Muscle of arm (tissue), 12 donors: ENCODE measurements around the gene ASCL4. TPM values are rescaled to one million over a fixed set of nuclear protein-coding genes. Genes with fewer than 3 reads are reported as not detected.

Experiments used
- DNase-seq: peaks from one replicate; pipeline ENCODE4 v3.0.0-alpha.2; 2013
- polyA plus RNA-seq, 12 donors: library from polyadenylated mRNA; unstranded; fragments of 120-200 nt; gene quantifications; one replicate each; pipeline ENCODE4 v1.2.1, GENCODE V29; 2013; ENCODE audit not compliant: insufficient read length in 12 of 12

ASCL4 gene
- polyA plus RNA-seq, 12 donors = 0.58 to 4.8 (median 2.5) TPM; not detected in 9

DNA sequence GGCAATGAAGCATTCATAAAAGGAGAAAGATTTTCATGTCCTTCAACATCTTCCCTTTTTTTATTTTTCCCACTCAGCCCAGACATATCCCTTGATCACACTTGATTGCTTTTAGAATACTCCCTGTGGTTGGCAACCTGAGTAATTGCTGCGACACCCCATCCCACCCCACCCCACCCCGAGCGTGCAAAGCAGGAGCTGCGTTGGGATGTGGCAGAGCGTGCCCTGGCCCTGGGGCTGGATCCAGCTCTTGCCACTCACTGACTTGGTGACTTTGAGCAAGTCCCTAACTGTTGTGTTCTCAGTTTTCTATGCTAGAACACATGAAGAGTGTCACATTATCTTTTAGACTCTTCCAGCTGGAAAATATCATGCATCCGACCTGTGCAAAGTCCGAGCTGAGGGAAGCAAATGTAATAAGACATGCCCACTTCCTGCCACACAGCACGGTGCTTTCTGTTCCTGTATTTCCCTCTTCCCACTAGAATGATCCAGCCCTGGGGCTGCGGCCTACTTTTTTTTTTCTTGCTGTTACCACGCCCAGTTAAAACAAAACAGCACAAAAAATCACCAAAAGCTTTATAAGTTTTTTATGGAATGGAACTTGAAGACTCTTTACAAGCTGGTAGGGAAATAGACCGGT is 4.0 kb downstream of the ASCL4 start:
- no peak for DNase-seq

- DNase-seq = no peak
Observed at GRCh38 chr12:107779077-107779831, 4.8 kb downstream of the ASCL4 start.

DNA sequence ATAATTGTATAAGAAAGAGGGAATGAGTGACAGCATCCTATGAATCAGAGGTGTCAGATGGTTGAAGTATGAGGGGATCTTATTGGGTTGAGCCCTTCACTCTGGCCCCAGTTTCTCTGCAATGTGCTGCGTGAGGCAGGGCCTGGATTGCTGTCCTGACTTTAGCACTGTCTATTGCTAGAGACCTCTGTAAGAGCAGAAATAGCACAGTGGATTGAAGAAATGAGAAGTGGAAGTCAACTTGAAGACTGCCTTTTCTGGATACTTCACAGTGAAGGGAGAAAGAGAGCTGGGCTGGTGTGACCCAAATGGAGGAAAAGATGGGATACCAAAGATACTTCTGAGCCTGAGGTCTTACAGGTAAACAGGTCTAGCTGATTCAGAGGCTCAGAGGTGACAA is 5.8 kb downstream of the ASCL4 start:
- no peak for DNase-seq

- DNase-seq = no peak
Observed at GRCh38 chr12:107782067-107782466, 7.6 kb downstream of the ASCL4 start.

GRCh38 chr12:107783406-107784376 is 9.2 kb downstream of the ASCL4 start:
- no peak for DNase-seq

GRCh38 chr12:107788281-107788680 is 13.8 kb downstream of the ASCL4 start:
- DNase-seq = no peak

DNA sequence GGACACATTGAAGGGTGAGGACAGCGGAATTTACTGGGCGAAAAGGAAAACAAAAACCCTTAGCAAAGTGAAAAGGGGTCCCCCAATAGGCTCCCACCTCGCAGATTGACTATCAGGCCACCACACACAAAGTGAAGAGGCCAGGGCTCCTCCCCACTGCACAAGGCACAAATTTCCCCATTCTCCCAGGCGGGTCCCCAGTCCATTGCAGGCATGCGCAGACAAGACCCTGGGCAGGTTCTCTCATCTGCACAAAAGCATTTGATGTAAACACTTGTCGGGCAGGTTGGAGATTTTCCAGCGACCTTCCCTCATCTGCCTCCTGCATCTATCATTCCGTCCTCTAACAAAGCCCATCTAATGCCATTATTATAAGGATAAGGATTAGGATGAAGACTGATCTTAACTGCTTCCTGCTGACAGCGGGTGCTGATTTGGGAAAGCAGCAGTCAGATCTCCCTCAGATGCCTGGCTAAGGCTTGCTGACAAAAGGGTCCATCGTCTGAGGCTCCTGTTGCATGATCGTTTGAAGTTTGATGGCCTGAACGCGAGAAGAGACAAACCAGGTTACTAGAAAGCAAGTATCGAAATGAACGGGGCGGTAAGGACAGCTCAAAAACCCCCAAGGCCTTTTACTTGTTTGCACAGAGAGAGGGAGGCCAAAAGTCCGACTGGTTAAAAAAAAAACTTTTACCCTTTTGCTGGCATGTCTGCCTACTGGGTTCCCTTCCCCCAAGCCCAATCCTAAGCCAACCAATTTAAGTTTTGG is 14.4 kb downstream of the ASCL4 start:
- DNase-seq = no peak

DNA sequence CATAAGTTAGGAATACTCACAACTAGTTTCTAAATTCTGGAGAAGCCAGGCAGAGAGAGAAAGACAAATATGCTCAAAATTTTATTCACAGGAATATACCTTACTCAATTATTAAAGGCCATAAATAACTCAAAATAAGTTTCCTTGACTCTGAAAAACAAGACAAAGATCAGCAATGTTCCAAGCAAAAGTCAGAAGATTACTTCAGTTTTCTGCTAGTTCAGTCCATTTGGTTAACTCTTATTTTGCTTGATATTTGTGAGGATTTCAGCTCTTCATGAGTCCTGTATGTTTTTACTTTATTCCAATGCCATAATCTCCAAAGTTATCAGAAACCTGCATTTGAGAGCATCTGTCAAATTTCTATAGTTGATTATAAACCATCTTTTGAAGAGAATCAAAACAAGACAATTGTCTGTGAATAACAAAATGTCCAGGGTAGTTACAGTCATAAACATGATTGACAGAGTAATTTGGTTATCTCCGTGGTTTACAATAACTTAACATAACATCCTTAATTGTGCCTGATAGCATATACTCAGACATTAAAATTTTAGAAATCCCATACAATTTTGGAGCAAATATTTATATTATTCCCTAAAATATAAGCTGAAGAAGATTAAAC is 17.1 kb downstream of the ASCL4 start:
- no peak for DNase-seq

- no peak for DNase-seq
Observed at GRCh38 chr12:107794451-107794850, 19.9 kb downstream of the ASCL4 start.

DNA sequence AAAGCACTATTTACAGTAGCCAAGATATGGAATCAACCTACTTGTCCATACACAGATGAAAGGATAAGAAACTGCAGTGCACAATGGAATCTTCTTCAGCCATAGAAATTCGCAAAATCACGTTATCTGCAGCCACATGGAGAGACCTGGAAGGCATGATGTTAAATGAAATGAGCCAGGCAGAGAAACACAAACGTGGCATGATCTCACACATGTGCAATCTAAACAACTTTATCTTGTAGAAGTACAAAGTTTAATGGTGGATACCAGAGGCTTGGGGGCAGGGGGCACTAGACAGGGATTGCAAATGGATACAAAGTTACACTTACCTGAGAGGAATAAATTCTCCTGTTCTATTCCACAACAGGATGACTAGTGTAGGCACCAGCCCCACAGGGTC is 24.1 kb downstream of the ASCL4 start:
- no peak for DNase-seq

DNA sequence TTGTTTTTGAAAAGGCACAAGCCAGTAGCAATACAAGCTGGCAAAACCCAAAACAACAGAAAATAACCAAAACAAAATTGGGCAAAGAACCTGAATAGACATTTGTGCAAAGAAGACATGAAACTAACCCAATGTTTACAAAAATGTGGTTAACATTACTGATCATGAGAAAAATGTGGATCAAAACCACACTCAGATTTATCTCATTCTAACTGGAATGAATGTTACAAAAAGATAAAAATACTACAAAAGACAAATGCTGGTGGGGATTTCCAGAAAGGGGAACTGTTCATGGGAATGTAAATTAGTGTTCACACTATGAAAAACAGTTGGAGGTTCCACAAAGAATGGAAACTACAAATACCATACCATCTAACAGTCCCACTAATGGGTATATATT is 26.6 kb downstream of the ASCL4 start:
- no peak for DNase-seq

GRCh38 chr12:107803092-107803491 is 28.6 kb downstream of the ASCL4 start:
- DNase-seq = no peak

- DNase-seq = no peak
Observed at GRCh38 chr12:107805488-107806180, 31.1 kb downstream of the ASCL4 start.

DNA sequence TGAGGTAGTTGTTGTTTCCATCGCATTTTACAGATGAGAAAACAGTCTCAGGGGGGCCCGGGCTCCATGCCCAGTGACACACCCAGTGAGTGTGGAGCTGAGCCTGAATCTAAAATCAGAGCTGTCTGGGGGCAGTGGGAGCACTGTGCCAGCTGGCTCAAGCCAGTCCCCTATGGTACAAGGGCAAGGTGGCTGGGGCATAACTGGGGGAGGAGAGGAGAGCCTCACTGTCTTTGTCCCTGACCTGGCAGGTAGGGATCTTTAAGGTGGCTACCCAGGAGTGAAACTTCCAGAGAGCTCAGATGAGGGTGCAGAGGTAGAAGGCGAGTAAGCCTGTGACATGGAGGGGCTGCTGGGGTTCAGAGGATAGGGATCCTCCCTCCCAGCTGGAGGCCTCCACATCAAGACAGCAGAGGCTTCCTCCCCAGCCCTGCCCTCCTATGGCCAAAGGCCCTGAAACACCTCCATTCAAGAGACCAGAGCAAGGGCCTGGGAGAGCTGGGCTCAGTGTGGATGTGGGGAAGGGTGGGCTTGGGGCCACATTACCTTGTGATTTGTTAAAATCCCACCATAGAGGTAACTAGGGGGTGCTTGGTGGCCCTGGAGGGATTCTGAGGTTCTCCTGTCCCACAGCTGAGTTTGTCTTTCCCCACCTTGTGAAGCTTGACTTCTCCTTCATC is 33.1 kb downstream of the ASCL4 start:
- DNase-seq = no peak

- DNase-seq = no peak
Observed at GRCh38 chr12:107817250-107817649, 42.7 kb downstream of the ASCL4 start.

DNA sequence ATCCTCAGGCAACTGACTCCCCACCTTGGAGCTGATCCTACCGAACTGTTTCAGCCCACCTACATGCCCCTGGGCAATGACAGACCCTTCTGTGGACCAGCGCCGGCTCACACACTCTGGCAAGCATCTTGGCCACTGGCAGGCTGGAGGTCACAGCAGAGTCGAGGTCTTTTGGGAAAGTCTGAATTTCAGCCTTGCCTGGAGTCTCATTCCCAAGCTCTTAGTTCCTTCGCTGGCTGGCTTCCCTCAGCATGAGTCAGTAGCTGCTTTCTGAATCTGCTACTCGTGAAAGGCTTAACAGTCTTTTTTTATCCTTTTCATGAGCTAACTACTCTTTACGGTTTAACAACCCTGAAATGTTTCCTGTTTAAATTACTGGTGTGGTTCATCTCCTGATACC is 44.5 kb downstream of the ASCL4 start:
- DNase-seq = no peak

GRCh38 chr12:107822356-107822755 is 47.9 kb downstream of the ASCL4 start:
- no peak for DNase-seq
